Activated B cell treated with CpG ODN at 0.5 μM for 24 hours (primary cell): ENCODE data around the gene HES7. TPM values are rescaled to one million over a fixed set of nuclear protein-coding genes. Genes with fewer than 3 reads are reported as not detected.

ENCODE experiments used
- ATAC-seq: fragments of 200-7000 bp; cut with Tn5 transposase; one replicate; pipeline ENCODE4 v1.10.0; 2021; ENCODE audit warnings: low read depth, mild to moderate bottlenecking, moderate library complexity
- CTCF ChIA-PET: fragments of 350-600 bp; sonication (Branson Sonifier 250); formaldehyde crosslinking; loops from one replicate; lab custom pipeline; 2021; ENCODE audit warnings: antibody characterized with exemption; lab: Charles Lee
- POLR2A ChIA-PET: fragments of 350-600 bp; sonication (Branson Sonifier 250); formaldehyde crosslinking; loops from one replicate; lab custom pipeline; 2021; ENCODE audit warnings: antibody characterized with exemption; lab: Charles Lee
- DNase-seq: peaks from one replicate; pipeline ENCODE4 v3.0.0; 2022
- H3K27ac Mint-ChIP-seq: one replicate; pipeline ENCODE4 v1.8.0; 2020; ENCODE audit warnings: mixed read lengths
- H3K27me3 Mint-ChIP-seq: one replicate; pipeline ENCODE4 v1.8.0; 2021; ENCODE audit warnings: mixed read lengths
- H3K36me3 Mint-ChIP-seq: one replicate; pipeline ENCODE4 v1.8.0; 2021; ENCODE audit warnings: low read depth, mixed read lengths
- H3K4me1 Mint-ChIP-seq: one replicate; pipeline ENCODE4 v1.8.0; 2021; ENCODE audit warnings: mixed read lengths
- H3K4me3 Mint-ChIP-seq: one replicate; pipeline ENCODE4 v1.8.0; 2020; ENCODE audit warnings: mild to moderate bottlenecking, mixed read lengths
- H3K9me3 Mint-ChIP-seq: one replicate; pipeline ENCODE4 v1.8.0; 2020; ENCODE audit warnings: mixed read lengths
- intact Hi-C: fragments of 100-400 bp; cut with micrococcal nuclease; formaldehyde crosslinking; loops from one replicate; pipeline ENCODE4 v1.15.1; 2024
- total RNA-seq: library from RNA; stranded (reverse); gene quantifications from 2 replicates; pipeline ENCODE4 v1.2.3, GENCODE V29; 2022
- TF ChIP-seq, protein P1 (sequence below): fragments of 200-600 bp; IDR thresholded peaks from one replicate; pipeline ENCODE4 v1.8.0; 2022; ENCODE audit warnings: antibody characterized with exemption, mild to moderate bottlenecking

Gene HES7
- total RNA-seq, 1 donor from 2014 or later: 0.49 TPM

DNA sequence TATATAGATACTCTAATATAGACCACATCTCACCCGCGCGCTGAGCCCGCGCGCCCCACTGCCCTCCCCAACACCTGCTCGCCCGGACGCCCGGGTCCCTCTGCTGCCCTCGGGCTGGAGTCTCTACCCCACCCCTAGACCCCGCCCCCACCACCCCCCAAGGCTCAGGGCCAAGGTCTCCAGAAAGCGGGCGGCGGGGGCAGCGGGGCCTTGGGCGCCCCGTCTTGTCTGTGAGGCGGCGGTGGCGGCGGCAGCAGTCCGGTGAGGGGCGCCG is 2.6 kb downstream of the HES7 start:
- H3K36me3 Mint-ChIP-seq: peaks cover 15% of the 10 kb centered on the region
- peaks cover 82% of the 10 kb centered on the region for H3K4me1 Mint-ChIP-seq
- CTCF ChIA-PET: interaction anchor here (2.3 kb wide), 1 partner anchor 18 kb away, joined by 8 read pairs; no protein-coding TSS in a partner anchor
- TF ChIP-seq, protein P1, sequence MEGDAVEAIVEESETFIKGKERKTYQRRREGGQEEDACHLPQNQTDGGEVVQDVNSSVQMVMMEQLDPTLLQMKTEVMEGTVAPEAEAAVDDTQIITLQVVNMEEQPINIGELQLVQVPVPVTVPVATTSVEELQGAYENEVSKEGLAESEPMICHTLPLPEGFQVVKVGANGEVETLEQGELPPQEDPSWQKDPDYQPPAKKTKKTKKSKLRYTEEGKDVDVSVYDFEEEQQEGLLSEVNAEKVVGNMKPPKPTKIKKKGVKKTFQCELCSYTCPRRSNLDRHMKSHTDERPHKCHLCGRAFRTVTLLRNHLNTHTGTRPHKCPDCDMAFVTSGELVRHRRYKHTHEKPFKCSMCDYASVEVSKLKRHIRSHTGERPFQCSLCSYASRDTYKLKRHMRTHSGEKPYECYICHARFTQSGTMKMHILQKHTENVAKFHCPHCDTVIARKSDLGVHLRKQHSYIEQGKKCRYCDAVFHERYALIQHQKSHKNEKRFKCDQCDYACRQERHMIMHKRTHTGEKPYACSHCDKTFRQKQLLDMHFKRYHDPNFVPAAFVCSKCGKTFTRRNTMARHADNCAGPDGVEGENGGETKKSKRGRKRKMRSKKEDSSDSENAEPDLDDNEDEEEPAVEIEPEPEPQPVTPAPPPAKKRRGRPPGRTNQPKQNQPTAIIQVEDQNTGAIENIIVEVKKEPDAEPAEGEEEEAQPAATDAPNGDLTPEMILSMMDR: no peak
- ATAC-seq (no peak), DNase-seq (no peak)
- peaks cover 49% of the 10 kb centered on the region for H3K27me3 Mint-ChIP-seq
- intact Hi-C loops: no loop called here
- peak overlapping the region; percentile 93 for H3K4me3 Mint-ChIP-seq
- POLR2A ChIA-PET: interaction anchor here (1.0 to 5.2 kb wide), 5 partner anchors 17 to 103 kb away, joined by 5 to 46 read pairs (median 28); no protein-coding TSS in a partner anchor
- no peak overlapping the region for H3K27ac Mint-ChIP-seq
- H3K9me3 Mint-ChIP-seq: no peaks in the 10 kb centered on the region

DNA sequence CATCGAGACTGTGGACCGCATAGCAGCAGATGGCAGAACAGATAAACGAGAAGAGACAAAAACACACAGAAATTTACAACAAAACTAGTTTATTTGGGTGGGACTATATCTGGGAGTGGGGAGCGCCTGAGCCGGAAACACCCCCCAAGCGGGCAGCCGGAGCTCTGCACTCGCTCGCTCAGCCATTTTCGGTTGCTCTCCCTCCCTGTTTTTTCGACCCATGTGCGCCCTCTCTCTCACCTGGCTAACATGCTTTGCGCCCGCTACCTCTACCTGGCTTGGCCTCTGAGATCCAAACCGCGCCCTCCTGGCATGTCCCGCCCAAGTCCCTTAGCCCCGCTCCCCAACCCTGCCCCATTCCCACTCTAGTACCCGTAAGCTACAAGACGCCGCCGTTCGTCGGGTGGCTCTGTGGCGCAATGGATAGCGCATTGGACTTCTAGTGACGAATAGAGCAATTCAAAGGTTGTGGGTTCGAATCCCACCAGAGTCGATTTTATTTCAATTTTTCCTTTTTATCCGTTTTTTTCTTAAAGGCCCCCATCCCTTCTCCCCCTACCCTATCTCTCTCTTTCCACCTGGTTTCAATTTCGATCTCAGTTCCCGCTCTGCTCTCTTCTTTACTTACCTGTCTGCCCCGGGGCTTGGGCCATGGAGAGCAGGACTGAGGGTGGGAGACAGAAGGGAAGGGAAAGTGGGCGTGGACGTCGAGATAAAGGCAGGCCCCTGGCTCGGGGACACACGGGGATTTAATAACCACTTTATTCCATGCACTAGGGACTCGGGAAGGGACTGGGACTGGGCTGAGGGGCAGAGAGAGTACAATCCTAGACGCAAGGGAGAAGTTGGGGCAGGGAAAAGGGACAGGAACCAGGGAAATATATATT is 3.1 kb downstream of the HES7 start:
- H3K9me3 Mint-ChIP-seq: no peaks in the 10 kb centered on the region
- H3K27ac Mint-ChIP-seq: peak overlapping the region; percentile 96
- intact Hi-C loops: loop anchor here (1.0 kb wide), 1 partner anchor 19 kb away; no protein-coding TSS in a partner anchor
- H3K27me3 Mint-ChIP-seq: peaks cover 53% of the 10 kb centered on the region
- TF ChIP-seq, protein P1: no peak
- peaks cover 76% of the 10 kb centered on the region for H3K4me1 Mint-ChIP-seq
- ChIA-PET POLR2A (interaction anchor here (0.6 to 5.2 kb wide), 20 partner anchors 10 to 434 kb away, joined by 3 to 57 read pairs (median 10); partner anchors contain the start of genes BORCS6, CTC1, RANGRF and SLC25A35), CTCF (interaction anchor here (0.8 to 5.6 kb wide), 12 partner anchors 27 to 180 kb away, joined by 3 to 37 read pairs (median 12); partner anchors contain the start of genes PFAS and SLC25A35)
- H3K36me3 Mint-ChIP-seq: peaks cover 12% of the 10 kb centered on the region
- H3K4me3 Mint-ChIP-seq: peak overlapping the region; percentile 93
- peak; percentile 1 for ATAC-seq
- DNase-seq: peak; percentile 53

DNA sequence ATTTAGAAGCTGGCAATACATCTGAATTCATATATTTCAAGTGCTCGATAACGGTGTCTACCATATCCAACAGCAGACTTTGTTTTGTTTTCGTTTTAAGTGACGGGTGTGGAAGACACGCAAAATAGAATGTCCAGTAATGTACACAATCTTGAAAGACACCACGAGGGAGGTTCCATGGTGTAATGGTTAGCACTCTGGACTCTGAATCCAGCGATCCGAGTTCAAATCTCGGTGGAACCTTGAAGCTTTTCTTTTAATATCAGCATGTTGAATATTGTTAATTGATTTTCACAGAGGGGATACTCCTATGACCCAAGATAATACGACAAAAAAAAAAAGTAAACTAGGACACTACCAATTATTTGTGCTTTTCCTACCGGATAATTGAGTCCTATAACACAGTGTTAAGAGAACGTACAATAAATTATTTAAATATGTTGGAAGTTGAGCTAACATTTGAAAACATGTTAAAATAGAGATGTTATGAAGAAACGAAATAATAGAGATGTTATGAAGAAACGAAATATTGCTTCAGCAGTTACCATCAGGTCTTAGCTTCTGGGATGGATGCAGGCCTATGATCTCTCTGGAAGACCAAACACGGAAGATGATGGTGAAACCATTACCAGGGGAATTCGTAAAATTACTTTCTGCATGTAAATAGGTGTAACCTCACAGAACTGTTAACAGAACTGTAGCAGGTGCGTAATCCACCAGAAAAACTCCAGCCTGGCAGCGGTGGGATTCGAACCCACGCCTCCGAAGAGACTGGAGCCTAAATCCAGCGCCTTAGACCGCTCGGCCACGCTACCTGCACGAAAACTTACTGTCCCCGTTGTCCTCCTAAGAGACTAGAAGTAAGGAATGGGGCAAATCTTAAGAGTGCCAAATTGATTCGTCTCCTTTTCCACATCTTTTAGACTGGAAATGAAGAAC is 4.1 kb downstream of the HES7 start:
- H3K27me3 Mint-ChIP-seq: peaks cover 58% of the 10 kb centered on the region
- POLR2A ChIA-PET: interaction anchor here (0.6 to 5.2 kb wide), 28 partner anchors 9 to 433 kb away, joined by 3 to 57 read pairs (median 10); partner anchors contain the start of genes BORCS6, CTC1, PER1 and RANGRF
- no peaks in the 10 kb centered on the region for H3K9me3 Mint-ChIP-seq
- TF ChIP-seq, protein P1: no peak
- peak; percentile 69 for DNase-seq
- CTCF ChIA-PET: interaction anchor here (0.6 to 5.6 kb wide), 26 partner anchors 10 to 257 kb away, joined by 3 to 37 read pairs (median 8); partner anchors contain the start of genes KRABD2, PFAS, SLC25A35 and VAMP2
- ATAC-seq: peak; percentile 43
- intact Hi-C loops: loop anchor here (1.0 to 2.0 kb wide), 12 partner anchors 19 to 431 kb away; partner anchors contain the start of genes NAA38, PFAS, RANGRF and WRAP53
- H3K27ac Mint-ChIP-seq: peak overlapping the region; percentile 96
- peak overlapping the region; percentile 93 for H3K4me3 Mint-ChIP-seq
- H3K4me1 Mint-ChIP-seq: peaks cover 67% of the 10 kb centered on the region
- peaks cover 9% of the 10 kb centered on the region for H3K36me3 Mint-ChIP-seq

DNA sequence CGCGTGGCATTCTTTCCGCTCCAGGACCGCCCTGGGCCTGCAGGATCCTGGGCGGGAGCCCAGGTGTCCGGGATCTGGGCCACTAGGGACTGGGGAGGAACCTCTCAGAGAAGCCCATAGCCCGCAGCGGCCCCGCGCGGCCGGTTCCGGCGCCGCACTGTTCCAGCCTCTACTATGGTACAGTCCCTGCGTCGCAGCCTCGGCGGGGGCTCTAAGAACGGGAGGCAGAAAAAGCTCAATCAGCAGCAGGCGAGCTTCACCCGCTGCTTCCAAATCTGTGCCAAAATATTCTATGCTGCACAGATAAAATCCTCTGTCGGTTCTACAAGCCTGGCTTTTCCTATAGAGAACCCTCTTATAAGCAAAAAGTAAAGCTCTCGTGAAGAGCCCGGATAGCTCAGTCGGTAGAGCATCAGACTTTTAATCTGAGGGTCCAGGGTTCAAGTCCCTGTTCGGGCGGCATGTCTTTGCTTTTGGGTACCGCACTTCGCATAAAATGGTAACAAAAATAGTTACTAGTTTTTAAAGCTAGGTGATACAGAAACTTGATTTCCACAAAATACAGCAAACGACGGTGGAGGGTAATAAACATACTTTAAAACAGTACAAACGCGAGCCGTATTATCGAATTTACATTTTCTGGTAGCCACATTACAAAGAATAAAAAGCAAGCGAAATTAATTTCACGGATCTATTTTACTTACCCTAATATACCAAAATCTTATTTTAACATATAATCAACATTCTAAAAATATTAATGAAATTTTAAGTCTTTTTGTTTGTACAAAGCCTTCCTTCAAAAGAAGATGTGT is 4.9 kb downstream of the HES7 start:
- peak overlapping the region; percentile 96 for H3K27ac Mint-ChIP-seq
- H3K36me3 Mint-ChIP-seq: peaks cover 9% of the 10 kb centered on the region
- CTCF ChIA-PET: interaction anchor here (0.6 to 5.6 kb wide), 26 partner anchors 9 to 258 kb away, joined by 3 to 37 read pairs (median 8); partner anchors contain the start of genes CTC1, KRABD2, PFAS and SLC25A35
- intact Hi-C loops: loop anchor here (1.0 to 2.0 kb wide), 14 partner anchors 28 to 430 kb away; partner anchors contain the start of genes NAA38, PFAS, RANGRF and RPL26
- DNase-seq (peak; percentile 81), ATAC-seq (peak; percentile 68)
- peaks cover 58% of the 10 kb centered on the region for H3K4me1 Mint-ChIP-seq
- POLR2A ChIA-PET: interaction anchor here (0.5 to 5.2 kb wide), 26 partner anchors 8 to 432 kb away, joined by 3 to 57 read pairs (median 10); partner anchors contain the start of genes BORCS6, CTC1, PER1 and RANGRF
- no peaks in the 10 kb centered on the region for H3K9me3 Mint-ChIP-seq
- peaks cover 56% of the 10 kb centered on the region for H3K27me3 Mint-ChIP-seq
- TF ChIP-seq, protein P1: peak; percentile 26
- peak overlapping the region; percentile 93 for H3K4me3 Mint-ChIP-seq
